HG03457 (cell line): ENCODE measurements around the gene KCNQ2.
"Not testable (repeated sequence)": the region's sequence is repeated elsewhere in the genome, so short reads cannot be mapped to it uniquely, and the experiment has no call there.

ENCODE experiments used
- ATAC-seq: cut with Tn5 transposase; IDR thresholded peaks from one replicate; pipeline ENCODE4 v1.9.1; 2021; ENCODE audit warnings: moderate number of reproducible peaks; ENCODE audit not compliant: unreplicated experiment

Gene KCNQ2

DNA sequence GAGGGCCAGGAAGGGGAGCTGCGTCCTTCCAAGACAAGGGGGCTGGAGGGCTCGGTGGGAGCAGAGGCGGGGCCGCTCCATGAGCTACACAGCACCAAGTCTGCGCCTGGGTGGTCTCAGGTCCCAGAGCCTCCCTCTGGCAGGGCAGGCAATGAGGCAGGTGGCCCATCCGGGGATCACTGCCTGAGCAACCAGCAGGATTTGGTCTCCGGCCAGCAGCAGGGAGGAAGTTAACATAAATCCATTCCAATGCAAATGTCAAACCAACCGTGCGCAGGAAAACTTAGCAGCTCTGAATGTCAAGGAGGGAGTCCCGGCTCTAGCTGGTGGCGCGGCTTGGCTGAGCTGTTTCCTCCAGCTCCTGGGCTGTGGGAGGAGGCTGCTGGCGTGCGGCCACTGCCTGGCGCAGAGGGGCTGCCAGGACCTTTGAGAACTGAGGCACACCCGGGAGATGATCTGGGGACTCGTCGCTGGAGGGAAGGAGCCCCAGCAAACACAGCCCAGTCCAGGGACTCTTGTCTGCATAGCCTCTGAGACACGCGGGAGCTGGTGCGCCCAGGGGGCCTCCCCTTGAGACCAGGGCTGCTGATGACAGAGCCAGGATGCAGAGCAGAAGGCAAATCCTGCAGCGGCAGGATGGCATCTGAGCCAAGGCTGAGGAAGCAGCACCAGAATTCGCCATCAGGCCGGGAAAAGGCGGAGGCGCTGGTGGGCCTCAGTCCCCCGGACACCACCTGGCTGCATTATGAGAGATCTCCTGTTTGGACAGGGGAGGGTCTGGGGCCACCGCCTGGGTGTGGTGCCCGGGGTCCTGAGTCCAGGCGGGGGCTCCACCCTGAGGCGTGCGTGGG is 78.2 kb downstream of the KCNQ2 start:
- ATAC-seq = no peak

DNA sequence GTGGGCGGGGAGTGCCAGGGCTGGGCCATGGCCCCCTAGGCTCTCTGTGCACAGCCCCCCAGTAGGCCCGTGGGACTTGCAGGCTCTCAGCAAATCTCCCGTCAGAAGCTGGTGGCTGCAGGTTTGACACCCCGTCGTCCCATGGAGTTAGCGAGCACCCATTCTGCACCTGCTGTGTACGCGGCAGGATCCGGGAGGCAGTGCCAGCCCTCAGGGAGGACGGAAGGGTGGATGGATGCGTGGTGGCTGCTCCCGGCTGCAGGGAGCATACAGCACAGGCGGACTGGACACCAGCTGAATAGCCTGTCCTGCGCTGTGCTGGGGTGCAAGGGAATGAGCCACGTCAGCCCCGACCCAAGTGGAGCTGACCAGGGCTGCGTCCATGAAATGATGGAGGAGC is 78.9 kb downstream of the KCNQ2 start:
- ATAC-seq = no peak

DNA sequence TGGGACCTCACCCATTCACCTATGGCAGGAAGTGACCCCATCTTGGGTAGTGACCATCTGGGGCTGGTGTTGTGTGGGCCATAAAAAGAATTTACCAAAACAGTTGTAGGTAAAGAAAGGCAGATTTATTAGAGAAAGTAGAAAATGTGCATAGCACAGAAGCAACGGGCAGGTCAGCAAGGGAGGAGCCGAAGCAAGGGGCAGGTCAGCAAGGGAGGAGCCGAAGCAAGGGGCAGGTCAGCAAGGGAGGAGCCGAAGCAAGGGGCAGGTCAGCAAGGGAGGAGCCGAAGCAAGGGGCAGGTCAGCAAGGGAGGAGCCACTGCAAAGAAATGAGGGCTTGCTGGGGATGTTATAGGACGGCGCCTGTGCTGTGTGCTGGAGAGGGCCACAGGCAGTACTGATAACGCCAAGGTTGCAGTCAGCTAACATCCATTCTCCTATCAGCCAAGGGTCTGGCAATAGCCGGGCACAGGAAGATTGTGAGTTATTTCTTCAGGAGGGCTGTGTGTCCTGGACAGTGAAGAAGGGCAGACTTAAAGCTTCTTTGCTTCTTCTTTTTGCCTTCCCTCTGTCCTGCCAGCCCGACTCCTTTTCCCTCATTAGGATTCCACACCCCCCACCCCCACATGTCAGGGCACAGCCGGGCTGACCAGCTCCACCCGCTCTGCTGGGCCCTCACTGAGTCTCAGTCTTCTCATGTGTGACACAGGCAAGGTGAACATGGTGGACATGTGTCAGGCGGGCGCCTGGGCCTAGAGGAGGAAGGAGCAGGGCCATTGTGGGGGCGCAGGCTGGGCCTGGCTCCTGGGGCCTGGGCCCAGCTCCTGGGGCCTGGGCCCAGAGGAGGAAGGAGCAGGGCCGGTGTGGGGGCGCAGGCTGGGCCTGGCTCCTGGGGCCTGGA is 79.7 kb downstream of the KCNQ2 start:
- no peak for ATAC-seq

DNA sequence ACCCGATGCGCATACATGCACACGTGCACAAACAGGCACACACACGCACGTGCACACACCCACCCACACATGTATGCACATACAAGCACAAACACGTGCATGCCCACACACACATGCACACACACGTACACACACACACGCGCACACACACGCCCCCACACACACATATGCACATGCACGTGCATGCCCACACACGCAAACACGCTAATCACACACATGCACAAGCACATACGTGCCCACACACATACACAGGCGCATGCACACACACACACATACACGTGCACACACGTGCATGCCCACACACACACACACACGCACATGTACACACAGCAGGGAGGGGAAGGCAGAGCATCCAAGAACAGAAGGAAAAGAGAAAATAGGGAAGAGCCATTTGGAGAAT is 84.5 kb downstream of the KCNQ2 start:
- ATAC-seq = no peak

DNA sequence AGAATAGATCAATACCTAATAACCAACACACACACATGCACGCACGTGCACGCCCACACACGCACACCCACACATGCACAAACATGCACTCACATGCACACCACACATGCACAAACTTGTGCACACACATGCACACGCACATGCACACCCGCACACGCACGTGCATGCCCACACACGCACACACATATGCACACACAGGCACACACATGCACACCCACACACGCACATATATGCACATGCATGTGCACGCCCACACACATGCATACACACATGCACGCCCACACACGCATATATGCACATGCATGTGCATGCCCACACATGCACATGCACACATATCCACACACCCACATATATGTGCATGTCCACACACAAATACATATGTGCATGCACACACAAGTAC is 85.1 kb downstream of the KCNQ2 start:
- ATAC-seq = no peak

DNA sequence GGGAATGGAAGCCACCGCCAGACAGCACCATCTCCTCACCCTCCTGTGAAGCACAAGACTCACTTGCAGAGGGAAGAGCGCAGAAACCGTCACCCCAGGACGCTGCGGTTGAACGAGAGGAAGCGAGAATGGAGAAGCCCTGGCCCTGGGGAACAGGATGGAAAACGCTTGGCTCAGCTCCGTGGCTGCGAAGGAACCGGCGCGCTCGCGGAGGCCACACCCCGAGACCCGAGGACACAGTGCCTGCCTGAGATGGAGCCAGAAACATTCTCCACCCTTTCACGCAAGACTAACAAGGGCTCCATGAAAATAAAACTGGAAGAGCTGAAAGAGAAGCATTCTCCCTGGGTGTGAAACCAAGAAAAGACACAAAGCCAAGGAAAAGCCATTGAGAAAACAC is 86.0 kb downstream of the KCNQ2 start:
- no peak for ATAC-seq

DNA sequence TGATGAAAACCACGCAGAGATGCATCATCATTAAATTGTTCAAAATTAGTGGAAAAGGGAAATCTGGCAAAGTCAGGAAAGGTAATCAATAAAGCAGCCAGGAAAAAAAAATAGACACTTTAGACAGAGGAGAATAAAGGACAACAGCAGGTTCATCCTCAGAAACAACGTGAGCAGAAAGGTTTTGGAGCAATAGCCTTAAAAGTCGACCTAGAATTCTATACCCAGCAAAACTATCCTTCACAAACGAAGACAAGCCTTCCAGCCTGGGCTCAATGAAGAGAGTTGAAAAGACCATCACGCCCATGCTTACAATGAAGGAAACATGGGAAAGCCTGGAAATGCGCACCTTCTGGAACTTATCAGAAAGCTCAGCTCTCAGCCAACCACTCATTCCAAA is 86.6 kb downstream of the KCNQ2 start:
- no peak for ATAC-seq

DNA sequence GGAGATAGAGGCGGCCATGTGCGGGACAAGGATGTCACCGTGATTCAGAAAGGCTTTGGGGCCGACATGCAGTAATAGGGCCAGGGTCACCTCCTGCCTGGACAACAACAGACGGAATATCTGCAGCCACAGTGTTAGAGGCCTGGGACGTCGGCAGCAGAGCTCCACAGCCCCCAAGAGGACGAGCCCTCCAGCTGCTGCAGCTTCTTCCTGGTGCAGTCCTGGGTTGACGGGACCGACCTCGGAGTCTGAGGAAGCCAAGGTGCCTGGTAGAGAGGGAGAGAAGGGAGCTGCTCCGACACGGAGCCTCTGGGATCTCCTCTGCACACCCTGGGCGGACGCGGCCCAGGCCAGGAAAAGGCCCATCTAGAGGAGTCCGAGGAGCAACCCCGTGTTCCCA is 88.1 kb downstream of the KCNQ2 start:
- ATAC-seq = no peak

DNA sequence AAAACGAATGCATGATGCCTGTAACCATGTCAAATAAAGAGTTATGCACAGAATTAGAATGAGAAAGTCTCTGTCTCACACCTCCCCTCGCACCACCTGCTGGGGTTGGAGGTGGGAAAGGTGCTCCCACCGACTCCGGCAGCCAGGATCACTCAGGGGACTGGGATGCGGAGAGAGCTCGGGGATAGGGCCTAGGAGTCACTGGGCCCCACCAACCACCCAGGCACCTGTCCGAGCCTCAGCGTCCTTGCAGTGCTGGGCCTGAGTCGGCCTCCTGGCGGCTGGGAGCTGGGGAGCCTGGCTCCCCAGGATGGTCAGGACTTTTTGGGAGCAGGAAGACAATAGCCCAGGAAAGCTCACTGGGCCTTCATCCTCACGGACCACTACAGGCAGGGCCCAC is 88.9 kb downstream of the KCNQ2 start:
- no peak for ATAC-seq

DNA sequence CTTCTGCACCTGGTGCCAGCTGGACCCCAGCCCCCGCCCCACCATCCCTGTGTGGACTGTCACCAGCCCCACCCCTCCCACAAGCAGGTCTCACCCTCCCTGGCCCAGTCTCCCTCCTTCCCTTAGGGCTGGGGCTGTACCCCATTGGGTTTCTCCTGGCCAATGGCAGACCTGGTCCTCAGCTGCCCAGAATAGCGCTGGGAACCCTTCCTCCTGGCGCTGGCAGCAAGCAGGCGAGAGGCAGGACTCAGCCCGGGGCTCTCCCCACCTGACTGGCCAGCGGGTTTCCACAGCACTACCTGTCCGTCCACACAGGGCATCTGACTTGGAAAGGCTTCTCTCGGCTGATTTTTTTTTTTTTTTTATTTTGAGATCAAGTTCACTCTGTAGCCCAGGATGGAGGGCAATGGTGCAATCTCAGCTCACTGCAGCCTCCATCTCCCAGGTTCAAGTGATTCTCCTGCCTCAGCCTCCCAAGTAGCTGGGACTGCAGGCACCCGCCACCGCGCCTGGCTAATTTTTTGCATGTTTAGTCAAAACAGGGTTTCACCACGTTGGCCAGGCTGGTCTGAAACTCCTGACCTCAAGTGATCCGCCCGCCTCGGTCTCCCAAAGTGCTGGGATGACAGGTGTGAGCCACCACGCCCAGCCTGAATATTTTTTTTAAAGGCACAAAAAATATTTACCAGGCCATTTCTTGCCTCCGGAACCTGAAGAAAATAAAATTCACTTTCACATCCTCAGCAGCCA is 89.7 kb downstream of the KCNQ2 start:
- ATAC-seq = no peak

DNA sequence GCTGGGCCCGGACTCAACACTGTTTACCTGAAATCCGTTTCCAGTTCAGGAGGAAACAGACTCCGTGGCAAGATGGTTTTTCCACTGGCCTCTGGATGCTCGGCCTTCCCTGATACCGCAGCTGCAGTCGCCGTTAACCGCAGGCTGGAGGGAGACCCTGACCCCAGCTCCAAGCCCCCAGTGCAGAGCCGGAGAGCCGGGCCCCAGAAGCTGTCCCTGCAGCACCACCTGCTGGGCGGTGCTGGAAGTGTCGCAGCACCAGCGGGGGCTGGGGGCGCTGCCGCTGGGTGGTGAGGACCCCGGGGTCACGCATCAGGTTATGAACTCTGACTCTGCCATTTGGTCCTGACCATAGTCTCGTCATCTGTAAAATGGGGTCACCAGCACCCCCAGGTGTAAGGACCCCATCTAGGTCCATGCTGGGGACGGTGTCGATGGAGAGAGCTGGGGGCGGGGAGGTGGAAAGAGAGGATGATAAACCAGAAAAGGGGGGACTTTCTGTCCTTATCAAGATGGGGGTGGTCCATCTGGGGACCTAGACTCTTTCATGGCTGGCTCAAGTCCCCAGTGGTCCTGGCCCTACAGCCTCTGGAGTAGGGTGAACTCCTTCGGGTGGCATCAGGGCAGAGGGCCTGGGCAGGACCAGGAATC is 90.5 kb downstream of the KCNQ2 start:
- ATAC-seq = no peak

DNA sequence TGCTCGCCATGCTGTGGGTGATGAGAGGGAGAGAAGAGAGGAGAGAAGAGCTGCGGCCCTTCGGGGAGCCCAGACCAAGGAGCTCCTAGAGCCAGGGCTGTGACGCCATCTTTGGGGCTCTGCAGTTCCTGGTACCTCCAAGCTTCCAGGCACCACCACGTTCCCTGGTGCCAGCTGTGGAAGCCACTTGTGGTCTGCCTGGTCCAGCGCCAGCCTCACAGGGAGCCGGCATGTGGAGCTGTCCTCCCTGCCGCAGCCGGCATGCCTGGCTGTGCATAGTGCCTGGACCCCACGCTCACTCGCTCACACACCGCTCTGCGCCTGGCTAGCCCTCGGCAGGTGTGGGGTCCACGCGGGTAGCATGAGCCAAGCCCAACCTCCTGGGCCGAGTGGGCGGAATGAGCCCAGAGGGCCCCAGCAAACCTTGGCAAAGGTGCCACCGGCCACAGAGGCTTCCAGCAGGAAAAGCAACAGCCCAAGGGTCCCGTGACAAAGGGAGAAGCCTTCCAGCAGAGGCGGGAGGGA is 92.0 kb downstream of the KCNQ2 start:
- ATAC-seq = no peak

DNA sequence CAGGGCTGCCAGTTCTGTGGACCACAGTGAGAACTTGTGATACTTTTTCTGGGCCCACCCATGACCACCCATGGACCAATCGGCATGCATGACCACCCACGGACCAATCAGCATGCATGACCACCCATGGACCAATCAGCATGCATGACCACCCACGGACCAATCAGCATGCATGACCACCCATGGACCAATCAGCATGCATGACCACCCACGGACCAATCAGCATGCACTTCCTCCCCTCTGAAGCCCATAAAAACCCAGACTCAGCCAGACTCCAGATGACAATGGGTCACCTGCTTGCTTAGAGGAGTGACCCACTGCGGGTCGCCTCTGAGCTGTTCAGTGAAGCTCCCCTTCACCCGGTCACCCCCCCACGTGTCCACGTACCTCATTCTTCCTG is 92.6 kb downstream of the KCNQ2 start:
- not testable (repeated sequence) for ATAC-seq

DNA sequence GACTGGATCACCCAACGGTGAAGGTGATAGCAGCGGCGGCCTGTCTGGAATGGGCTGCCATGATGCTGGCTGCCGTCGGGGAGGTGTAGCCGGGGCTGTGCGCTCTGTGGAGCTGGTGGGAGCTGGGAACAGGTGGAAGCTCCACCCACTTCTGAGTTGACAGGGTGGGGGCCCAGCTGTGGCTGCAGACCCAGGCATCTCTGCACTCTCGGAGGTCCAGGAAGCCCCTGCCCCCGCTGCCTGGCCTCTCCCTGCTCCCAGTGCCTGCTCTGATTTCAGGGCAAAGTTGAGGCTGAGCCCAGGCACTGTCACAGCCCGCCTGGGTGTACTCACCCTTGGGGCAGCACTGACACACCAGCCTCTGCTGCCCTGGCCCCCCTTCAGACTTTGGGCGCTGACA is 93.2 kb downstream of the KCNQ2 start:
- ATAC-seq = no peak

DNA sequence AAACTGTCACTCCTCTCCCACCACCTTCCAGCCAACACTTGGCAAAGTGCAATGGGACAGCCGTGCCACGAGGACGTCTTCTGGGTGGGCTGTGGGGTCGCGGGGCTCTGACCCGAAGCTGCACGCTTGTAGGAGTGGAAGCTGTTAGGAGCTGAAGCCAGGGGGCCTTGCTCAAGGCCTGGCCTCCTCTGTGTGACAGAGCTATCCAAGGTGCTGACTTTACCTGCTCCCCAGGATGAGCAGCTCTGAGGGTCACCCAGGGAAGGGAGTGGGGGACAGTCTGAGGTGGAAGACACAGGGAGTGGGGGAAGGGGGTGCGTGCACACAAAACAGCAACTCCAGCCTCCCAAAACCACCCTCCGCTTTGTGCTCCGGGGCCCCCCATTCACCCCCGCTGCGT is 93.8 kb downstream of the KCNQ2 start:
- ATAC-seq = no peak

DNA sequence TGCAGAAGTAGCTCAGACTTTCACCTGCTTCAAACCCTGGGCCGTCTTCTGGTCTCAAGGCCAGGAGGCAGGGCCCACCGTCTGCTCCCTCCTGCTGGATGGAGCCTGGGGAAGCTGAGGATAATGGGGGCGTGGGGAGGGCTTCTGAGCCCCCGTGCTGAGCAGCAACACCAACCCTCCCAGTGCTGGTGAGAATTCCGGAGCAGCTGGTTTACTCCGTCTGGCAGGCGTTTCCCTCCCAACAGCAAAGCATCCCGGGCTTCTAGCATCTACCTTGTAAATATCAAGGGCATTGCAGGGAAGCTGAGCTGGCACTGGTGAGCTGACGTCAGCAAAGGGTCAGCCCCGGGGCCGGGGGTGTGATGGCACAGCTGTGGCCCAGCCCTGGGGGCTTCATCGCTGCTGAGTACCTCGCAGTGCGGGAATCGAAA is 94.5 kb downstream of the KCNQ2 start:
- ATAC-seq = no peak

DNA sequence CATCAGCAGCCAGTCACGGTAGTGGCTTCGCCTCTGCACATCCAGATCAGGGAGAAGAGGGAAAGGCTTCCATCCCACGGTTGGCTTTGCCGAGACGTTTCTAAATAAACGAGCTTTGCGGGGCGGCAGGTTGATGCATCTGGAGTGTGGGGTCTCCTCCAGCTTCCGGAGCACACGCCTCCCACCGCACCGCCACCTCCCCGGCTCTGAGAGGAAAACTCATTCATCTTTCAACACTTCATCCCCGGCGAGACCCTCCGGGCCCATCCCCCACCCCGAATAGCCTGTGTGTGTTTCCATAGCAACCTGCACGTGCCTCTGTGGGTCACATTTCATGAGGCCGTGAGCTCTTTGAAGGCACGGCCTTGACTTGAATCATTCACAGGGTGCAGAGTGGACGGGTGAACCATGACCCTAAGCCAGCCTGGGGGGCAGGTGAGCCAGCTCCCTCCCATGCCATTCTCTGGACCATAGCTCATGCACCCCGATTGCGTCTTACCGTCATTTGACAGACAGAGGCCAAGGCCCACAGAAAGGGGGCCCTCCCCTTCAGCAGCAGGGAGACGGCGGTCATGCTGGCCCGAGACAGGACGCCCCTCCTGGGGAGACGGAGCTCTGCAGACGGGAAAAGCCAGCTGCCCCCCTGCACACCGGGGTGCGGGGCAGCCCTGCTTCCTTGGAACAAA is 95.1 kb downstream of the KCNQ2 start:
- no peak for ATAC-seq

DNA sequence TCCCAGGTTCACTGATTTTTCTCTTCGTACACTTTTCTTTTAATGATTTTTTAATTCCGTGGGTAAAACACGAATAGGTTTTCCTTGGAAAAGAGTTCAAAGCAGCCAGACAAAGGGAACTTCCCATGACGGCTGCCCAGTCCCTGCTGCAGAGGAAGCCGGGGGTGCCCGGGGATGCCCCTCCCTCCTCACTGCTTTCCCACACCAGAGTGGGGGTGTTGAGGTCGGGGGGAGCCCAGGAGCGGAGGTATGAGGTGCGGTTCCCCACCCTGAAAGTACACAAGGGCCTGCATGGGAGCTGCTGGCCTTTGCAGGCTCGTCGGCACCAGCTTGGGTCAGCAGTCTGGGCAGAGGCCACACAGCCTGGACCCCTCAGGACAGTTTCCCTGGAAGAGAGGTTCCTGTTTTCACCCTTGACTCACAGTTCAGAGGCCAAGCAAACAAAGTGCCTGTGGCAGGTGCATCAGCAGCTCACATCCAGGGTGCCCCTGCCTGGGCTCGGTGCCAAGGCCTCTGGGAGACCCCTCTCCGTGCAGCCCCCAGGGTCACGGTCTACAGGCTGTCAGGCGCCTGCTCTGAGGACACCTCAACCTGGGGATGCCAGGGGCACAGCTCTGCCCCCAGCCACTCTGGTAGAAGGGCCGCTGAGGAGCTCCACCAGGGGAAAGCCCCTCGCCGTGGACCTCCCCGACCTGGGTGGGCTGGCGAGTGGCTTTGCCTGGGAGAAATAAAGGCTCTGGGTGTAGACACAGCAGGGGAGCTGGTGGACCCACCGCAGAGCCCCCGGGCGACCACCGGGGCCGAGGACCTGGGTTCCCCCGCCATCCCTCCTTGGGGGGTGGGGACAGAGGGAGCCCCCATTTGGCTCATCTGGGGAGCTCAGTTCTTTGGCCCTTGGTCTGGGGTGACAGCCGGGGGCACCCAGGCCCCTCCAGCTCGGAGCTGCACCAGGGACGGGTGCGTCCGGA is 95.9 kb downstream of the KCNQ2 start:
- ATAC-seq = no peak

DNA sequence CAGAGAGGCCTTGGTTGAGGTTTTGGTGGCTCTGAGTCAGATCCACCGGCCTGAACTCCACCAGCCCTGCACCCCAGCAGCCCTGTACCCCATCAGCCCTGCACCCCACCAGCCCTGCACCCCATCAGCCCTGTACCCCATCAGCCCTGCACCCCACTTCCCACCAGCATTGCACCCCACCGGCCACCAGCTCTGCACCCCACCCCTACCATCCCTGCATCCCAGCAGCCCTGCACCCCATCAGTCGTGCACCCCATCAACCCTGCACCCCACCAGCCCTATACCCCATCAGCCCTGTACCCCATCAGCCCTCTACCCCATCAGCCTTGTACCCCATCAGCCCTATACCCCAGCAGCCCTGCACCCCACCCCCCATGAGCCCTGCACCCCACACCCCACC is 97.0 kb downstream of the KCNQ2 start:
- no peak for ATAC-seq
